ENCODE data around the gene SMAGP. TPM values are rescaled to one million over a fixed set of nuclear protein-coding genes. Genes with fewer than 3 reads are reported as not detected.

Gene SMAGP
- total and polyA plus RNA-seq, 2 donors (not counting 3 experiments of a cell fraction or from before 2014, with no cell fraction given), result 21.4 to 26.2 TPM

DNA sequence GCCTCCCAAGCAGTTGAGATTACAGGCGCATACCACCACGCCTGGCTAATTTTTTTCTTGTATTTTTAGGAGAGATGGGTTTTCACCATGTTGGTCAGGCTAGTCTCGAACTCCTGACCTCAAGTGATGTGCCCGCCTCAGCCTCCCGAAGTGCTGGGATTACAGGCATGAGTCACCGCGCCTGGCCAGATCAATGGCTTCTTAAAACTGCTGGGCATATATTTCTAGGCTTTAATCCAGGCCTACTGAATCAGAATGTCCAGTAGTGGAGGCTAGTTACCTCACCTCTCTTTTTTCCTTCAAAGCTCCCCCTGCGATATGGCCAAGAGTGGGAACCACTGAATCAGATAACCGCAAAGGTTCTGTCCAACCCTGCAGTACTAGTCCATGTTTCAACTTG lies 69.4 kb downstream of the SMAGP start:
- TF ChIP-seq GATA2 (IDR thresholded peaks at IDR 0.05; ENCODE audit: insufficient read depth, insufficient read length, low read depth, low read length) (no peak), JUN (IDR thresholded peaks at IDR 0.05; ENCODE audit: borderline replicate concordance, insufficient read depth, insufficient read length, low read depth) (no peak), POLR2AphosphoS5 (IDR thresholded peaks at IDR 0.05; ENCODE audit: insufficient read depth, low read depth, low read length) (no peak), EZH2 (IDR thresholded peaks at IDR 0.05; ENCODE audit: borderline replicate concordance, low read depth, low read length, severe bottlenecking) (no peak), FOS (IDR thresholded peaks at IDR 0.05; ENCODE audit: borderline replicate concordance, insufficient read depth, low read length) (no peak), MYC (IDR thresholded peaks at IDR 0.05; ENCODE audit: low read depth, low read length) (no peak), POLR2A (IDR thresholded peaks at IDR 0.05; ENCODE audit: low read depth, low read length) (no peak)
- TF ChIP-seq, protein P1, sequence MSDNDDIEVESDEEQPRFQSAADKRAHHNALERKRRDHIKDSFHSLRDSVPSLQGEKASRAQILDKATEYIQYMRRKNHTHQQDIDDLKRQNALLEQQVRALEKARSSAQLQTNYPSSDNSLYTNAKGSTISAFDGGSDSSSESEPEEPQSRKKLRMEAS (IDR thresholded peaks at IDR 0.05; ENCODE audit: insufficient read depth, insufficient read length), result no peak
- TF ChIP-seq, protein P2, sequence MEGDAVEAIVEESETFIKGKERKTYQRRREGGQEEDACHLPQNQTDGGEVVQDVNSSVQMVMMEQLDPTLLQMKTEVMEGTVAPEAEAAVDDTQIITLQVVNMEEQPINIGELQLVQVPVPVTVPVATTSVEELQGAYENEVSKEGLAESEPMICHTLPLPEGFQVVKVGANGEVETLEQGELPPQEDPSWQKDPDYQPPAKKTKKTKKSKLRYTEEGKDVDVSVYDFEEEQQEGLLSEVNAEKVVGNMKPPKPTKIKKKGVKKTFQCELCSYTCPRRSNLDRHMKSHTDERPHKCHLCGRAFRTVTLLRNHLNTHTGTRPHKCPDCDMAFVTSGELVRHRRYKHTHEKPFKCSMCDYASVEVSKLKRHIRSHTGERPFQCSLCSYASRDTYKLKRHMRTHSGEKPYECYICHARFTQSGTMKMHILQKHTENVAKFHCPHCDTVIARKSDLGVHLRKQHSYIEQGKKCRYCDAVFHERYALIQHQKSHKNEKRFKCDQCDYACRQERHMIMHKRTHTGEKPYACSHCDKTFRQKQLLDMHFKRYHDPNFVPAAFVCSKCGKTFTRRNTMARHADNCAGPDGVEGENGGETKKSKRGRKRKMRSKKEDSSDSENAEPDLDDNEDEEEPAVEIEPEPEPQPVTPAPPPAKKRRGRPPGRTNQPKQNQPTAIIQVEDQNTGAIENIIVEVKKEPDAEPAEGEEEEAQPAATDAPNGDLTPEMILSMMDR (IDR thresholded peaks at IDR 0.05; ENCODE audit: extremely low read depth in 1 of 2, insufficient read depth in 1 of 2, low read depth in 1 of 2, low read length in 2 of 2), result no peak
- no peaks in the 10 kb centered on the region for H3K79me2 ChIP-seq (ENCODE audit: control insufficient read depth, insufficient read depth, low read length)
- no peak overlapping the region for H2AFZ ChIP-seq (ENCODE audit: low read depth, low read length)
- H3K4me3 ChIP-seq (replicated peaks in 1 of 3; ENCODE audit: insufficient read depth in 1 of 3, low read depth in 1 of 3, low read length in 3 of 3), result no peak overlapping the region
- H3K27ac ChIP-seq (ENCODE audit: insufficient read depth, low read depth, low read length), result no peak overlapping the region
- intact Hi-C loops (cut with micrococcal nuclease) (no loop called here), dilution Hi-C loops (cut with MboI; ENCODE audit: extremely low pct_ligation_motif_present, low sequenced_read_pairs) (no loop called here)
- no peaks in the 10 kb centered on the region for H4K20me1 ChIP-seq (replicated peaks; ENCODE audit: control insufficient read depth, extremely low read depth, insufficient read depth, low read length)
- ChIA-PET CTCF (no interaction called here), POLR2A (no interaction called here)
- H3K27me3 ChIP-seq (ENCODE audit: control insufficient read depth in 2 of 2, insufficient read depth in 2 of 2, low read length in 2 of 2), result no peaks in the 10 kb centered on the region
- no peaks in the 10 kb centered on the region for H3K9me3 ChIP-seq (replicated peaks; ENCODE audit: control insufficient read depth, insufficient read depth, low read length)
- no peaks in the 10 kb centered on the region for H3K9me1 ChIP-seq (replicated peaks; ENCODE audit: control insufficient read depth, extremely low read depth, insufficient read depth, low read length)
- H3K4me1 ChIP-seq (ENCODE audit: control insufficient read depth, extremely low read depth, insufficient read depth, low read length), result no peaks in the 10 kb centered on the region
- H3K4me2 ChIP-seq (ENCODE audit: insufficient read depth, low read length), result no peak overlapping the region
- no TSS peak for BruUV-seq (replicated peaks)
- H3K36me3 ChIP-seq (ENCODE audit: control insufficient read depth in 2 of 2, extremely low read depth in 1 of 2, insufficient read depth in 2 of 2, low read length in 2 of 2), result no peaks in the 10 kb centered on the region
- FAIRE-seq (no peak), DNase-seq (ENCODE audit: low read depth, low spot score) (no peak)
- H3K9ac ChIP-seq (replicated peaks; ENCODE audit: extremely low read depth, insufficient read depth, low read length), result no peak overlapping the region
